MM.1S (cell line): ENCODE measurements around the gene EEF2K.

ENCODE experiments used
- EZH2 ChIP-seq: fragments of 300-600 bp; sonication (generic); optimal IDR thresholded peaks from 2 replicates; pipeline ENCODE3; 2017; ENCODE audit warnings: low read depth, mild to moderate bottlenecking, antibody characterized with exemption, low read length, mixed read lengths
- EZH2phosphoT487 ChIP-seq: fragments of 300-600 bp; sonication (generic); IDR thresholded peaks from 2 replicates; pipeline ENCODE4 v1.6.1; 2018; ENCODE audit warnings: antibody characterized with exemption, low read length
- TF ChIP-seq, protein P1 (sequence below): fragments of 300-600 bp; sonication (generic); IDR thresholded peaks from 2 replicates; pipeline ENCODE4 v1.5.1; 2016; ENCODE audit warnings: antibody characterized with exemption, low read length, mixed read lengths

DNA sequence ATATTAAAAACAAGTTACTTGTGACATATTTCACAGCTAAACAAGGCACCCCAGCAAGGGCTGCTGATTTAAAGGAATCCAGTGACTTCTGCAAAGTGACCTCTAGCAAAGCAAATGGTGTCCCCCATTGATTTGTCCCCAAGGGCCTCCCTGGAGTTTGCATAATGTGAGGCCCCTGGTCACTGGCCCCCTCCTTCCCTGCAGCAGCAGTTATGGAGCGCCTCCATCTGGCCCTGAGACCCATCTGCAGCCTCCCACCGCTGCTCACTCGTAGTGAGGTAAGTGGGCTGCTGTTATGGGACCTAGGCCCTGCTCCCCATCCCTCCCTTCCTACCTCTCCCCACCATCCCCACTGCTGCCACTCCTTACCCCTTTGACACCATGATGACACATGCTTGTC lies 19.6 kb upstream of the EEF2K start:
- TF ChIP-seq, protein P1, sequence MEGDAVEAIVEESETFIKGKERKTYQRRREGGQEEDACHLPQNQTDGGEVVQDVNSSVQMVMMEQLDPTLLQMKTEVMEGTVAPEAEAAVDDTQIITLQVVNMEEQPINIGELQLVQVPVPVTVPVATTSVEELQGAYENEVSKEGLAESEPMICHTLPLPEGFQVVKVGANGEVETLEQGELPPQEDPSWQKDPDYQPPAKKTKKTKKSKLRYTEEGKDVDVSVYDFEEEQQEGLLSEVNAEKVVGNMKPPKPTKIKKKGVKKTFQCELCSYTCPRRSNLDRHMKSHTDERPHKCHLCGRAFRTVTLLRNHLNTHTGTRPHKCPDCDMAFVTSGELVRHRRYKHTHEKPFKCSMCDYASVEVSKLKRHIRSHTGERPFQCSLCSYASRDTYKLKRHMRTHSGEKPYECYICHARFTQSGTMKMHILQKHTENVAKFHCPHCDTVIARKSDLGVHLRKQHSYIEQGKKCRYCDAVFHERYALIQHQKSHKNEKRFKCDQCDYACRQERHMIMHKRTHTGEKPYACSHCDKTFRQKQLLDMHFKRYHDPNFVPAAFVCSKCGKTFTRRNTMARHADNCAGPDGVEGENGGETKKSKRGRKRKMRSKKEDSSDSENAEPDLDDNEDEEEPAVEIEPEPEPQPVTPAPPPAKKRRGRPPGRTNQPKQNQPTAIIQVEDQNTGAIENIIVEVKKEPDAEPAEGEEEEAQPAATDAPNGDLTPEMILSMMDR: peak; percentile 46
- no peak for TF ChIP-seq EZH2phosphoT487
- TF ChIP-seq EZH2: no peak
